HL-60 (cell line): ENCODE results near the gene STXBP5.

Source experiments
- DNase-seq, 2 experiments: peaks; one replicate each; pipeline ENCODE4 v3.0.0-alpha.2; 2010 to 2020; ENCODE audit warnings: low read depth in 1 of 2, low spot score in 1 of 2
- H3K27ac ChIP-seq: fragments of 250-450 bp; sonication (Bioruptor Pico); replicated peaks from 2 replicates; pipeline ENCODE4 v1.5.1; 2020; ENCODE audit warnings: mild to moderate bottlenecking, moderate library complexity
- H3K27me3 ChIP-seq: fragments of 250-450 bp; sonication (Bioruptor Pico); 2 replicates; pipeline ENCODE4 v1.5.1; 2021; ENCODE audit warnings: mild to moderate bottlenecking, moderate library complexity; ENCODE audit not compliant: insufficient read depth, poor library complexity, severe bottlenecking
- H3K4me3 ChIP-seq: replicated peaks from 2 replicates; pipeline ENCODE4 v1.5.1; 2011; ENCODE audit warnings: mild to moderate bottlenecking, control low read depth, low read length; ENCODE audit not compliant: insufficient read depth
- GABPA ChIP-seq: IDR thresholded peaks from 2 replicates; pipeline ENCODE4 v1.6.1; 2012; ENCODE audit warnings: low read depth
- POLR2AphosphoS5 ChIP-seq: IDR thresholded peaks from 2 replicates; pipeline ENCODE4 v1.6.1; 2012; ENCODE audit warnings: low read depth
- REST ChIP-seq: IDR thresholded peaks from 2 replicates; pipeline ENCODE4 v1.6.1; 2012; ENCODE audit warnings: low read depth; ENCODE audit not compliant: insufficient replicate concordance
- SPI1 ChIP-seq: IDR thresholded peaks from 2 replicates; pipeline ENCODE4 v1.6.1; 2012; ENCODE audit warnings: low read depth, mild to moderate bottlenecking, borderline replicate concordance
- TF ChIP-seq, protein P1 (sequence below): IDR thresholded peaks from one replicate; pipeline ENCODE4 v1.5.1; 2011; ENCODE audit warnings: low read length, control low read depth, inconsistent platforms; ENCODE audit not compliant: insufficient read depth

STXBP5 gene

DNA sequence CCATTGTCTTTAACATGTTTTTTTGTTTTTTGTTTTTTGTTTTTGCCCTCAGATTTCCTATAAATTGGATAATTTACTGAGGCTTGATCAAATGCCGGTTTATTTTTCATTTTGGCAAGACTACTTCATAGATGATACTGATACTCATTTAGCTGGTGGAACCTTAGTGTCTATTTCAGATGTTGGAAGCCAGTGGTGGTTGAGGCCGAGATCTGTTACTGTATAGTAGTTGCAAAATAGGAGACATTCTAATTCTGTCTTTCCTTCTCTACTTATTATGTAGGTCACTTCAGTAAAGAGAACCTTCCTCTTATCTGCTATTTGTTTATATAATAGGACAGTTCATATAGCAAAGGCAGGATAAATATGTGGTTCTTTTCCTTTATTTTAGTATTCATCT lies 63.4 kb downstream of the STXBP5 start:
- TF ChIP-seq, protein P1, sequence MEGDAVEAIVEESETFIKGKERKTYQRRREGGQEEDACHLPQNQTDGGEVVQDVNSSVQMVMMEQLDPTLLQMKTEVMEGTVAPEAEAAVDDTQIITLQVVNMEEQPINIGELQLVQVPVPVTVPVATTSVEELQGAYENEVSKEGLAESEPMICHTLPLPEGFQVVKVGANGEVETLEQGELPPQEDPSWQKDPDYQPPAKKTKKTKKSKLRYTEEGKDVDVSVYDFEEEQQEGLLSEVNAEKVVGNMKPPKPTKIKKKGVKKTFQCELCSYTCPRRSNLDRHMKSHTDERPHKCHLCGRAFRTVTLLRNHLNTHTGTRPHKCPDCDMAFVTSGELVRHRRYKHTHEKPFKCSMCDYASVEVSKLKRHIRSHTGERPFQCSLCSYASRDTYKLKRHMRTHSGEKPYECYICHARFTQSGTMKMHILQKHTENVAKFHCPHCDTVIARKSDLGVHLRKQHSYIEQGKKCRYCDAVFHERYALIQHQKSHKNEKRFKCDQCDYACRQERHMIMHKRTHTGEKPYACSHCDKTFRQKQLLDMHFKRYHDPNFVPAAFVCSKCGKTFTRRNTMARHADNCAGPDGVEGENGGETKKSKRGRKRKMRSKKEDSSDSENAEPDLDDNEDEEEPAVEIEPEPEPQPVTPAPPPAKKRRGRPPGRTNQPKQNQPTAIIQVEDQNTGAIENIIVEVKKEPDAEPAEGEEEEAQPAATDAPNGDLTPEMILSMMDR, result no peak
- TF ChIP-seq SPI1 (no peak), REST (no peak), POLR2AphosphoS5 (no peak), GABPA (no peak)
- no peak overlapping the region for H3K4me3 ChIP-seq
- H3K27me3 ChIP-seq, result no peaks in the 10 kb centered on the region
- no peak for DNase-seq
- H3K27ac ChIP-seq, result no peak overlapping the region

- Histone ChIP-seq H3K4me3 (no peak overlapping the region), H3K27ac (no peak overlapping the region), H3K27me3 (no peaks in the 10 kb centered on the region)
- TF ChIP-seq REST, result no peak
- TF ChIP-seq POLR2AphosphoS5, result no peak
- no peak for TF ChIP-seq GABPA
- TF ChIP-seq SPI1, result no peak
- TF ChIP-seq, protein P1, result no peak
- DNase-seq, result no peak
These were observed 64.0 kb downstream of the STXBP5 start for GRCh38 chr6:147268254-147268653.

DNA sequence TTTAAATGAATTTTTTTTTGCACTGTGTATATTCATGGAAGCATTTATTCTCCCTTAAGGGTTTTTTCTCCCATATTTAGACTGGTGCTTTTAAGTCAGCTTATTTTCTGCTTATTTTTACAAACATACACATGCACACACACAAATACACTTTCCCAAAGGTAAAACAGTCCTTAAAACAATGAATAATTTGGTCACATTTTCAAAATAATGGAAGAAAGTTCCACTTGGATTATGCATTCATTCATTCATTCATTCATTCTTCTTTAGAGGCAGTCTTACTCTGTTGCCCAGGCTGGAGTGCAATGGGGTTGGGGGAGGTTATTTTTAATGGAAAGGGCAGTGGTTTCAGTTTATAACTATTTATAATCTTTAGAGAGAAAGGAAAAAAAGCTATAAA lies 69.8 kb downstream of the STXBP5 start:
- DNase-seq, result no peak
- H3K27me3 ChIP-seq, result no peaks in the 10 kb centered on the region
- H3K4me3 ChIP-seq, result no peak overlapping the region
- TF ChIP-seq POLR2AphosphoS5 (no peak), GABPA (no peak), SPI1 (no peak), REST (no peak)
- TF ChIP-seq, protein P1, result no peak
- no peak overlapping the region for H3K27ac ChIP-seq
